IMR-90 (cell line): Measurements from ENCODE around the gene EPHB6.
A peak's percentile ranks its signal among the peaks of the same experiment; 100 is the strongest.

Experiments used
- BHLHE40 ChIP-seq: fragments of 150-350 bp; IDR thresholded peaks from 2 replicates; pipeline ENCODE4 v1.6.1; 2016; ENCODE audit warnings: mild to moderate bottlenecking, low read depth, low read length
- CEBPB ChIP-seq: IDR thresholded peaks from 2 replicates; pipeline ENCODE4 v1.6.1; 2012; ENCODE audit warnings: low read depth, low read length, improper control_type of control experiment
- CTCF ChIP-seq: conservative IDR thresholded peaks from 2 replicates; pipeline ENCODE4 v1.5.1; 2012; ENCODE audit warnings: mild to moderate bottlenecking, low read depth, low read length, improper control_type of control experiment
- ELK1 ChIP-seq: fragments of 150-350 bp; IDR thresholded peaks from 2 replicates; pipeline ENCODE4 v1.6.1; 2016; ENCODE audit warnings: low read depth, mild to moderate bottlenecking, low read length, moderate library complexity, borderline replicate concordance
- FOS ChIP-seq: fragments of 150-350 bp; IDR thresholded peaks from 2 replicates; pipeline ENCODE4 v1.6.1; 2016; ENCODE audit warnings: low read depth, low read length
- MAFK ChIP-seq: IDR thresholded peaks from 2 replicates; pipeline ENCODE4 v1.6.1; 2012; ENCODE audit warnings: low read depth, low read length, improper control_type of control experiment
- MXI1 ChIP-seq: IDR thresholded peaks from 2 replicates; pipeline ENCODE4 v1.6.1; 2012; ENCODE audit warnings: low read depth, mild to moderate bottlenecking, low read length, moderate library complexity, borderline replicate concordance
- POLR2A ChIP-seq: IDR thresholded peaks from 2 replicates; pipeline ENCODE4 v1.6.1; 2012; ENCODE audit warnings: mild to moderate bottlenecking, low read depth, low read length
- RCOR1 ChIP-seq: IDR thresholded peaks from 2 replicates; pipeline ENCODE4 v1.6.1; 2012; ENCODE audit warnings: mild to moderate bottlenecking, low read length, improper control_type of control experiment; ENCODE audit not compliant: insufficient replicate concordance
- RFX5 ChIP-seq: IDR thresholded peaks from 2 replicates; pipeline ENCODE4 v1.8.0; 2012; ENCODE audit warnings: low read depth, mild to moderate bottlenecking, low read length, moderate library complexity
- USF2 ChIP-seq: fragments of 150-350 bp; IDR thresholded peaks from 2 replicates; pipeline ENCODE4 v1.6.1; 2017; ENCODE audit warnings: mild to moderate bottlenecking, antibody characterized with exemption, low read length, low read depth

GRCh38 chr7:142853739-142854371 lies 1.0 kb upstream of the EPHB6 start:
- TF ChIP-seq CTCF (peak; percentile 60), ELK1 (no peak), POLR2A (no peak), CEBPB (no peak), MXI1 (no peak), BHLHE40 (no peak), RFX5 (no peak), MAFK (no peak), RCOR1 (no peak), FOS (no peak), USF2 (no peak)
